Fibroblast of lung (primary cell): Measurements from ENCODE around the gene ANO6. TPM values are rescaled to one million over a fixed set of nuclear protein-coding genes. Genes with fewer than 3 reads are reported as not detected.

Experiments
- DNase-seq, 2 donors: peaks; one replicate each; pipeline versions ENCODE4 v3.0.0 to v3.0.0-alpha.2; 2010; ENCODE audit warnings: low read depth in 2 of 2
- H2AFZ ChIP-seq: 2 replicates; pipeline ENCODE4 v1.5.1; 2012; ENCODE audit warnings: low read length, control low read depth, inconsistent platforms
- H3K27ac ChIP-seq: 2 replicates; pipeline ENCODE4 v1.5.1; 2011; ENCODE audit warnings: low read length, control low read depth; ENCODE audit not compliant: insufficient read depth
- H3K27me3 ChIP-seq: 2 replicates; pipeline ENCODE4 v1.5.1; 2011; ENCODE audit warnings: mild to moderate bottlenecking, low read length; ENCODE audit not compliant: control insufficient read depth, insufficient read depth
- H3K36me3 ChIP-seq: 2 replicates; pipeline ENCODE4 v1.5.1; 2011; ENCODE audit warnings: low read length; ENCODE audit not compliant: control insufficient read depth, insufficient read depth
- H3K4me1 ChIP-seq: 2 replicates; pipeline ENCODE4 v1.5.1; 2011; ENCODE audit warnings: low read length; ENCODE audit not compliant: control insufficient read depth, insufficient read depth; ENCODE audit errors: extremely low read depth
- H3K4me2 ChIP-seq: 2 replicates; pipeline ENCODE4 v1.5.1; 2011; ENCODE audit warnings: low read length, control low read depth; ENCODE audit not compliant: insufficient read depth; ENCODE audit errors: extremely low read depth
- H3K4me3 ChIP-seq, 4 experiments: fragments of 200-600 bp in 1 of 4; sonication (generic) in 1 of 4; replicated peaks in 1 of 4; 2 replicates each; pipeline ENCODE4 v1.5.1; 2011 to 2016; ENCODE audit warnings: low read length in 4 of 4, low read depth in 3 of 4, mild to moderate bottlenecking in 3 of 4, control low read depth in 2 of 4, inconsistent platforms in 1 of 4, mixed read lengths in 1 of 4; ENCODE audit not compliant: insufficient read depth in 1 of 4; ENCODE audit errors: control extremely low read depth in 1 of 4
- H3K79me2 ChIP-seq: 2 replicates; pipeline ENCODE4 v1.5.1; 2012; ENCODE audit warnings: mild to moderate bottlenecking, low read length, inconsistent platforms; ENCODE audit not compliant: control insufficient read depth, insufficient read depth
- H3K9ac ChIP-seq: 2 replicates; pipeline ENCODE4 v1.5.1; 2011; ENCODE audit warnings: mild to moderate bottlenecking, low read length, control low read depth; ENCODE audit not compliant: insufficient read depth
- H3K9me3 ChIP-seq: 2 replicates; pipeline ENCODE4 v1.5.1; 2012; ENCODE audit warnings: low read depth, low read length; ENCODE audit not compliant: control insufficient read depth, insufficient read depth
- H4K20me1 ChIP-seq: 2 replicates; pipeline ENCODE4 v1.5.1; 2011; ENCODE audit warnings: low read length; ENCODE audit not compliant: control insufficient read depth, insufficient read depth; ENCODE audit errors: extremely low read depth
- EZH2 ChIP-seq: IDR thresholded peaks from 2 replicates; pipeline ENCODE4 v1.5.1; 2012; ENCODE audit warnings: low read length, control low read depth, mild to moderate bottlenecking; ENCODE audit errors: missing control alignments
- polyA plus RNA-seq, 2 donors: library from polyadenylated mRNA; depleted of rRNA in 1 of 2; stranded (reverse) in 1 of 2; unstranded in 1 of 2; fragments of >200 nt; gene quantifications; 2 replicates each; pipeline ENCODE4 v1.2.1, GENCODE V29; 2011 to 2012; ENCODE audit warnings: missing spikeins in 1 of 2
- total RNA-seq: library from RNA; depleted of rRNA; stranded (reverse); fragments of >200 nt; gene quantifications from 2 replicates; pipeline ENCODE4 v1.2.1, GENCODE V29; 2014
- TF ChIP-seq, protein P1 (sequence below), 2 donors: IDR thresholded peaks in 1 of 2; conservative IDR thresholded peaks in 1 of 2; 1 replicate in 1 of 2; 2 replicates in 1 of 2; pipeline ENCODE4 v1.5.1; 2011 to 2012; ENCODE audit warnings: low read length in 2 of 2, control low read depth in 1 of 2, inconsistent platforms in 1 of 2, low read depth in 1 of 2, mild to moderate bottlenecking in 1 of 2

ANO6 gene
- total and polyA plus RNA-seq, 2 donors (not counting 1 experiment from before 2014, with no cell fraction given) = 59.1 to 69.1 TPM

DNA sequence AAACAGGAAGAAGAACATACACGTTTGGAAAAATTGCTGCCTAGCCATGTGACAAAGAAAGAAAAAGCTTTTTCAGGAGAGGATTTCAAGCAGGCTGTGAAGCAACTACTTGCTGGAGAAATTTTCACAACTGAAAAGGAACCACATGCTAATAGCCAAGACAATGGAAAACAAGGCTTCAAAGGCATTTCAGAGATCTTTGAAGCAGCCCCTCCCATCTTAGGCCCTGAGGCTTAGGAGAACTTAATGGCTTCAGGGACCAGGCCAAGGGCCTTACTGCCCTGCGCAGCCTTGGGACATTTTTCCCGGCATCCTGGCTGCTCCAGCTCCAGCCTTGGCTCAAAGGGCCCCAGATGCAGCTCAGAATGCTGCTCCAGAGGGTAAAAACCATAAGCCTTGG, 257.7 kb downstream of the ANO6 start:
- H3K79me2 ChIP-seq = no peaks in the 10 kb centered on the region
- TF ChIP-seq, protein P1, sequence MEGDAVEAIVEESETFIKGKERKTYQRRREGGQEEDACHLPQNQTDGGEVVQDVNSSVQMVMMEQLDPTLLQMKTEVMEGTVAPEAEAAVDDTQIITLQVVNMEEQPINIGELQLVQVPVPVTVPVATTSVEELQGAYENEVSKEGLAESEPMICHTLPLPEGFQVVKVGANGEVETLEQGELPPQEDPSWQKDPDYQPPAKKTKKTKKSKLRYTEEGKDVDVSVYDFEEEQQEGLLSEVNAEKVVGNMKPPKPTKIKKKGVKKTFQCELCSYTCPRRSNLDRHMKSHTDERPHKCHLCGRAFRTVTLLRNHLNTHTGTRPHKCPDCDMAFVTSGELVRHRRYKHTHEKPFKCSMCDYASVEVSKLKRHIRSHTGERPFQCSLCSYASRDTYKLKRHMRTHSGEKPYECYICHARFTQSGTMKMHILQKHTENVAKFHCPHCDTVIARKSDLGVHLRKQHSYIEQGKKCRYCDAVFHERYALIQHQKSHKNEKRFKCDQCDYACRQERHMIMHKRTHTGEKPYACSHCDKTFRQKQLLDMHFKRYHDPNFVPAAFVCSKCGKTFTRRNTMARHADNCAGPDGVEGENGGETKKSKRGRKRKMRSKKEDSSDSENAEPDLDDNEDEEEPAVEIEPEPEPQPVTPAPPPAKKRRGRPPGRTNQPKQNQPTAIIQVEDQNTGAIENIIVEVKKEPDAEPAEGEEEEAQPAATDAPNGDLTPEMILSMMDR (conservative IDR thresholded peaks at IDR 0.05 in 1 of 2, IDR thresholded peaks at IDR 0.05 in 1 of 2; ENCODE audit: low read depth in 1 of 2, low read length in 2 of 2) = no peak
- TF ChIP-seq EZH2 = no peak

DNA sequence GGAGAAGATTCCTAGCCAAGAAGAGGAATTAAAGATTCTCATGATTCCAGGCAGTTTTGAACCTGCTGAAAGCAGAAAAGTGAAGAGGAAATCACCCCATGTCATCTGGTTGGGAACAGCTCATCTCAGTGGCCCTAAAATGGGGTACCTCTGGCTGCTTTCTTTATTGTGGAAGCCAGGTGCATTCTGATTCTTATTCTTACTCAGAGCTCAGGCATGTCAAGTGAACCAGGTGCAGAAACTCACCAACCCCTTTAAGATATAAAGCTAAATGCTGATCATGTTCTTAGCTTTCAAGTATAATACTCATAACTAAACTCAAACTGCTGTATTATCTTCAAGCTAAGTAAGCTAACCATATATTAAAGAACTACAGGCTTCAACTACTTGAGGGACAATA, 259.7 kb downstream of the ANO6 start:
- no peak overlapping the region for H3K27ac ChIP-seq
- TF ChIP-seq EZH2 = no peak
- TF ChIP-seq, protein P1 (conservative IDR thresholded peaks at IDR 0.05 in 1 of 2, IDR thresholded peaks at IDR 0.05 in 1 of 2; ENCODE audit: low read depth in 1 of 2, low read length in 2 of 2) = no peak
- DNase-seq = no peak

More for the DNA sequence above, 257.7 kb downstream of the ANO6 start:
- H3K9ac ChIP-seq = no peak overlapping the region
- H3K27ac ChIP-seq = no peak overlapping the region
- H3K9me3 ChIP-seq = no peaks in the 10 kb centered on the region
- DNase-seq = no peak
- H3K4me2 ChIP-seq = no peak overlapping the region
- no peak overlapping the region for H3K4me3 ChIP-seq
- no peaks in the 10 kb centered on the region for H4K20me1 ChIP-seq
- no peaks in the 10 kb centered on the region for H3K4me1 ChIP-seq
- no peaks in the 10 kb centered on the region for H3K36me3 ChIP-seq
- H2AFZ ChIP-seq = no peak overlapping the region
- peaks cover 7% of the 10 kb centered on the region for H3K27me3 ChIP-seq

DNA sequence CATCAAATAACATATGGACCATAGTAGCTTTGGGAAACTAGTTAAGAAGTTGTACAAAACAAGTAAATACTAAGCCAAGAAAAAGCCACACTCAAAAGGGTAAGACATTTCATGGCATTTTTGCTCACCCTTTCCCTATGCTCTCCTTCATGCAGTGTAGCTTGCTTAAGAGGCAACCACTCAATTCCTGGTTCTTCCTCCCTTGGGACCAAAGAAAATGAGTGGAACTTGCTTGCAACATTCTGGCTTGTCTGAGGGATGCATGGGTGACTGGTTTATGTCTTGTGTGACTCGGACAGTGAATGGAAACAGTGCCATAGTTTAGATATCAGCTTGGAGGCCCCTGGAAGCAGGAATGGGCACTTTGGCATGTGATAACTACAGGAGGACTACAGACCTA, 261.6 kb downstream of the ANO6 start:
- H3K36me3 ChIP-seq = no peaks in the 10 kb centered on the region
- no peak for DNase-seq
- H3K4me1 ChIP-seq = no peaks in the 10 kb centered on the region
- H2AFZ ChIP-seq = no peak overlapping the region
- no peaks in the 10 kb centered on the region for H4K20me1 ChIP-seq
- no peak overlapping the region for H3K4me2 ChIP-seq
- no peak overlapping the region for H3K4me3 ChIP-seq
- no peaks in the 10 kb centered on the region for H3K27me3 ChIP-seq
- no peaks in the 10 kb centered on the region for H3K9me3 ChIP-seq
- no peak overlapping the region for H3K9ac ChIP-seq
- H3K79me2 ChIP-seq = no peaks in the 10 kb centered on the region
- H3K27ac ChIP-seq = no peak overlapping the region
- TF ChIP-seq, protein P1 (conservative IDR thresholded peaks at IDR 0.05 in 1 of 2, IDR thresholded peaks at IDR 0.05 in 1 of 2; ENCODE audit: low read depth in 1 of 2, low read length in 2 of 2) = no peak
- no peak for TF ChIP-seq EZH2

More for the DNA sequence above, 259.7 kb downstream of the ANO6 start:
- H3K9me3 ChIP-seq = no peaks in the 10 kb centered on the region
- no peaks in the 10 kb centered on the region for H3K4me1 ChIP-seq
- H3K9ac ChIP-seq = no peak overlapping the region
- no peak overlapping the region for H3K4me3 ChIP-seq
- H3K36me3 ChIP-seq = no peaks in the 10 kb centered on the region
- H2AFZ ChIP-seq = no peak overlapping the region
- no peaks in the 10 kb centered on the region for H4K20me1 ChIP-seq
- H3K79me2 ChIP-seq = no peaks in the 10 kb centered on the region
- peaks cover 2% of the 10 kb centered on the region for H3K27me3 ChIP-seq
- H3K4me2 ChIP-seq = no peak overlapping the region
